Kidney epithelial cell (primary cell): Measurements from ENCODE around the gene ANAPC7. TPM values are rescaled to one million over a fixed set of nuclear protein-coding genes. Genes with fewer than 3 reads are reported as not detected.
A peak's percentile ranks its signal among the peaks of the same experiment; 100 is the strongest.
"Not testable (repeated sequence)": the region's sequence is repeated elsewhere in the genome, so short reads cannot be mapped to it uniquely, and the experiment has no call there.

Experiments used
- DNase-seq: peaks from one replicate; pipeline ENCODE4 v3.0.0-alpha.2; 2010; ENCODE audit warnings: low read depth
- H3K27me3 ChIP-seq: 2 replicates; pipeline ENCODE4 v1.6.0; 2011; ENCODE audit warnings: low read length; ENCODE audit not compliant: control insufficient read depth, insufficient read depth
- H3K36me3 ChIP-seq: 2 replicates; pipeline ENCODE4 v1.5.1; 2011; ENCODE audit warnings: low read length; ENCODE audit not compliant: control insufficient read depth, insufficient read depth
- H3K4me3 ChIP-seq: 2 replicates; pipeline ENCODE4 v1.5.1; 2011; ENCODE audit warnings: low read depth, mild to moderate bottlenecking, control low read depth, low read length
- total RNA-seq: library from RNA; depleted of rRNA; stranded (reverse); fragments of >200 nt; gene quantifications from 2 replicates; pipeline ENCODE4 v1.2.3, GENCODE V29; 2015
- TF ChIP-seq, protein P1 (sequence below): IDR thresholded peaks from 2 replicates; pipeline ENCODE4 v1.5.1; 2011; ENCODE audit warnings: mild to moderate bottlenecking, moderate library complexity, low read length, control low read depth, inconsistent platforms; ENCODE audit not compliant: insufficient read depth, poor library complexity, severe bottlenecking

ANAPC7 gene
- total RNA-seq, 1 donor from 2014 or later = 51.3 TPM

GRCh38 chr12:110361216-110361615 is 42.3 kb downstream of the ANAPC7 start:
- DNase-seq = no peak
- no peaks in the 10 kb centered on the region for H3K36me3 ChIP-seq
- no peak overlapping the region for H3K4me3 ChIP-seq
- TF ChIP-seq, protein P1, sequence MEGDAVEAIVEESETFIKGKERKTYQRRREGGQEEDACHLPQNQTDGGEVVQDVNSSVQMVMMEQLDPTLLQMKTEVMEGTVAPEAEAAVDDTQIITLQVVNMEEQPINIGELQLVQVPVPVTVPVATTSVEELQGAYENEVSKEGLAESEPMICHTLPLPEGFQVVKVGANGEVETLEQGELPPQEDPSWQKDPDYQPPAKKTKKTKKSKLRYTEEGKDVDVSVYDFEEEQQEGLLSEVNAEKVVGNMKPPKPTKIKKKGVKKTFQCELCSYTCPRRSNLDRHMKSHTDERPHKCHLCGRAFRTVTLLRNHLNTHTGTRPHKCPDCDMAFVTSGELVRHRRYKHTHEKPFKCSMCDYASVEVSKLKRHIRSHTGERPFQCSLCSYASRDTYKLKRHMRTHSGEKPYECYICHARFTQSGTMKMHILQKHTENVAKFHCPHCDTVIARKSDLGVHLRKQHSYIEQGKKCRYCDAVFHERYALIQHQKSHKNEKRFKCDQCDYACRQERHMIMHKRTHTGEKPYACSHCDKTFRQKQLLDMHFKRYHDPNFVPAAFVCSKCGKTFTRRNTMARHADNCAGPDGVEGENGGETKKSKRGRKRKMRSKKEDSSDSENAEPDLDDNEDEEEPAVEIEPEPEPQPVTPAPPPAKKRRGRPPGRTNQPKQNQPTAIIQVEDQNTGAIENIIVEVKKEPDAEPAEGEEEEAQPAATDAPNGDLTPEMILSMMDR = no peak
- no peaks in the 10 kb centered on the region for H3K27me3 ChIP-seq

DNA sequence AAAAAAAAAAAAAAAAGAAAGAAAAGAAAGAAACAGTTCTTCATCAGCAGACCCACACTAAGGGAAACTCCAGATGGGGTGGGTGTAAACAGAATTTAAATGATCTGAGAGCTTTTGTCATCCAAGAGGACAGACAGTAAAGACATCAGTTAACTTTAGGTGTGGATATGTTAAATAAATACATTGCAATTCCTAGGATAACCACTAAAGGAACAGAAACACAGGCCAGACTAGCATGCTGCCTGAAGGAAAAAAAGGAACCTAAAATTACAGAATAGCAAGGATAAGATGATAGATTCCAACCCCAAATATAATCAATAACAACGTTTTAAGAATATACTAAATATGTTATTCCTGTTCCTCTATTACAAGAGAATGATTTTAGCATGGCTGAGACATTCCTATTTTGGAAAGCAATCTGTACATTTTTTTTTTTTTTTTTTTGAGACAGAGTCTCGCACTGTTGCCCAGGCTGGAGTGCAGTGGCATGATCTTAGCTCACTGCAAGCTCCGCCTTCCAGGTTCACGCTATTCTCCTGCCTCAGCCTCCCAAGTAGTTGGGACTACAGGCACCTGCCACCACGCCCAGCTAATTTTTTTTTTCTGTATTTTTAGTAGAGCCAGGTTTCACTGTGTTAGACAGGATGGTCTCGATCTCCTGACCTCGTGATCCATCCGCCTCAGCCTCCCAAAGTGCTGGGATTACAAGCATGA is 45.0 kb downstream of the ANAPC7 start:
- TF ChIP-seq, protein P1 = peak; percentile 23
- H3K36me3 ChIP-seq, DNase-seq, H3K4me3 ChIP-seq, H3K27me3 ChIP-seq: not testable (repeated sequence)

- no peak for DNase-seq
Observed at GRCh38 chr12:110355073-110355472, 48.4 kb downstream of the ANAPC7 start.

DNA sequence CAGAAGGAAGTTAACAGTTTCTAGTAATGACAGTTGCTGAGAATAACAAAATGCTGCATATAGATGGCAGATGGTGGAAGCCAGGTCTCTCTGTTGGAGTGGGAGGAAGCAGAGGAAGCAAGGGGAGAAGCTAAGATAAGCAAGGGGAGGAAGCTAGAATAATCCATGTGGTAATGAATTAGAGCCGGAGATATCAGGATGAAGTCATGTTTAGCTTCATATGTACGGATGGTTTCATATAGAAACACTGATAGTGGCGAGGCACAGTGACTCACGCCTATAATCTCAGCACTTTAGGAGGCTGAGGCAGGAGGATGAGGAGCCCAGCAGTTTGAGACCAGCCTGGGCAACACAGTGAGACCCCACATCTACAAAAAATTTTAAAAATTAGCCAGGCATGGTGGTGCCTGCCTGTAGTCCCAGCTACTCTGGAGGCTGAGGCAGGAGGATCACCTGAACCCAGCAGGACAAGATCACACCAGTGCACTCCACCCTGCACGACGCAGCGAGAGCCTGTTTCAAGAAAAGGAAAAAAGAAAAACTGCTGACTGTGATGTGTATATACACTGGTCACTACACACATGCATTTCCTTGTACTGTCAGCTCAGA is 49.2 kb downstream of the ANAPC7 start:
- no peaks in the 10 kb centered on the region for H3K36me3 ChIP-seq
- TF ChIP-seq, protein P1 = no peak
- H3K4me3 ChIP-seq = no peak overlapping the region
- no peak for DNase-seq
- no peaks in the 10 kb centered on the region for H3K27me3 ChIP-seq

More at GRCh38 chr12:110355073-110355472, 48.4 kb downstream of the ANAPC7 start:
- H3K27me3 ChIP-seq = no peaks in the 10 kb centered on the region
- H3K36me3 ChIP-seq = no peaks in the 10 kb centered on the region
- no peak overlapping the region for H3K4me3 ChIP-seq
- TF ChIP-seq, protein P1 = peak; percentile 51

- no peak for DNase-seq
- TF ChIP-seq, protein P1 = no peak
- Histone ChIP-seq H3K4me3 (no peak overlapping the region), H3K27me3 (no peaks in the 10 kb centered on the region), H3K36me3 (peaks cover 6% of the 10 kb centered on the region)
Observed at GRCh38 chr12:110353211-110353965, 50.1 kb downstream of the ANAPC7 start.
